ENCODE measurements around the gene ZNF668. TPM values are rescaled to one million over a fixed set of nuclear protein-coding genes. Genes with fewer than 3 reads are reported as not detected.

Gene ZNF668
- total RNA-seq: 5.4 TPM

DNA sequence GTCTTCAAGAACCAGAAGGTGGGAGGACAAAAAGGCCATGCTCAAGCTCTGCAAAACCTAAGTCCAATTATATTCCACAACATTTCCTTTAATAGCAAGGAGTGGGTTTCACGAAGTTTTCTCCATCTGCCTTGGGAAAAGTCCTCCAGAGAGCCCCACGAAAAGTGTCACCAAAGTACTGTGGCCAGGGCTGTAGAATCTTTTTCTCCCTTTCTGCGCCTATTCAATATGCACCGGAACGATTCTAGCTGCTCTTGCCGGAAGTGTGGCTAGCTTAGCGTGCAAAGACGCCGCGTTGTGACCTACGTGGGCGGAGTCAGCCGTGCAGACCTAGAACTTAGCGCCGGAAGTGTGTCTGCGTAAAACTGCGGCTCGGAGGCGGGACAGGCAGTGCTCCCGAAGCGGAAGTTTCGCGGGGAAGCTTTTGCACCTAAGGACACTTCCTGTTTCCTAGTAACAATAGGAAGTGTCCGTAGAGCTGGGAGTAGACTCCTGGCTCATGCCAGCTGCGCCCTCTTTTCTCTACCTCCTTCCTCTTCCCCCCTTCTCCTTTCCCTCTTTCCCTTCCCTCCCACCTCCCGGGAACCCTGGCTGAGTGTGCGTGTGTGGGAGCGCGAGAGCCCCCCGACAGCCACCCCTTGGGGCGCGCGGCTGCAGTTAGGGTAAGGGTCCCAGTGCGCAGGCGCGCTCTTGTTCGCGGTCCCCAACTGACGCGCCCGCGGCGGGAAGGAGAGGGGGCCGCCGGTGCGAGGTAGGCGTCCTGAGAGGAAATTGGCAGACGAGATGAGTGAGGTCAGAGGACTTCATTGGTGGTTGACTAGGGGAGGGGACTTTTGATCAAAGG lies at the start of gene ZNF668, which contains the start of gene ZNF646:
ZNF668 (minus strand) TSS at position 271 of the 844 bp plus-strand sequence. CDS start 9,781 bp downstream, outside the sequence.
ZNF646 (plus strand) TSS at position 453 of the 844 bp plus-strand sequence. CDS start 1,903 bp downstream, outside the sequence.
- H3K36me3 ChIP-seq: peaks cover 0 to 29% of the 10 kb centered on the region in 2 donors
- H3K4me1 ChIP-seq: peaks cover 31% of the 10 kb centered on the region
- peak within 1 kb of the TSS; percentile 94 for H3K27ac ChIP-seq
- peak in 1 of 2 donors; percentile 97 for DNase-seq (ENCODE audit: extremely low spot score in 2 of 2)
- H3K27me3 ChIP-seq: no peaks in the 10 kb centered on the region
- H3K4me3 ChIP-seq: peak within 1 kb of the TSS; percentile 65 to 97
- intact Hi-C loops (cut with DNase I): loop anchor here (10.0 kb wide), 1 partner anchor 89 kb away; the partner anchor contains the start of gene HSD3B7
- TF ChIP-seq POLR2A (IDR thresholded peaks at IDR 0.05) (peak in 1 of 2 donors; percentile 56), POLR2AphosphoS5 (IDR thresholded peaks at IDR 0.05; ENCODE audit: insufficient read depth in 1 of 2, low read depth in 1 of 2) (peak; percentile 86 to 98)
- TF ChIP-seq, protein P1, sequence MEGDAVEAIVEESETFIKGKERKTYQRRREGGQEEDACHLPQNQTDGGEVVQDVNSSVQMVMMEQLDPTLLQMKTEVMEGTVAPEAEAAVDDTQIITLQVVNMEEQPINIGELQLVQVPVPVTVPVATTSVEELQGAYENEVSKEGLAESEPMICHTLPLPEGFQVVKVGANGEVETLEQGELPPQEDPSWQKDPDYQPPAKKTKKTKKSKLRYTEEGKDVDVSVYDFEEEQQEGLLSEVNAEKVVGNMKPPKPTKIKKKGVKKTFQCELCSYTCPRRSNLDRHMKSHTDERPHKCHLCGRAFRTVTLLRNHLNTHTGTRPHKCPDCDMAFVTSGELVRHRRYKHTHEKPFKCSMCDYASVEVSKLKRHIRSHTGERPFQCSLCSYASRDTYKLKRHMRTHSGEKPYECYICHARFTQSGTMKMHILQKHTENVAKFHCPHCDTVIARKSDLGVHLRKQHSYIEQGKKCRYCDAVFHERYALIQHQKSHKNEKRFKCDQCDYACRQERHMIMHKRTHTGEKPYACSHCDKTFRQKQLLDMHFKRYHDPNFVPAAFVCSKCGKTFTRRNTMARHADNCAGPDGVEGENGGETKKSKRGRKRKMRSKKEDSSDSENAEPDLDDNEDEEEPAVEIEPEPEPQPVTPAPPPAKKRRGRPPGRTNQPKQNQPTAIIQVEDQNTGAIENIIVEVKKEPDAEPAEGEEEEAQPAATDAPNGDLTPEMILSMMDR (IDR thresholded peaks at IDR 0.05): no peak
- no peaks in the 10 kb centered on the region for H3K9me3 ChIP-seq

DNA sequence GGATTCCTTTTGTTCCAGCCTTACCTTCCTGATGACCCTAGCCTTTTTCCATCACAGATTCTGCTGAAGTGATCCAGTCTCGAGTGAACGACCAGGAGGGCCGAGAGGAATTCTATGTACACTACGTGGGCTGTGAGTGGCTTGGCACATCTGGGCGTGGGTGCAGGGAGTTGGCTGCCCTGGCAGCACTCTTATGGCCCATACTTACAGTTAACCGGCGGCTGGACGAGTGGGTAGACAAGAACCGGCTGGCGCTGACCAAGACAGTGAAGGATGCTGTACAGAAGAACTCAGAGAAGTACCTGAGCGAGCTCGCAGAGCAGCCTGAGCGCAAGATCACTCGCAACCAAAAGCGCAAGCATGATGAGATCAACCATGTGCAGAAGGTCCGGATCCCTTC lies 46.1 kb upstream of the ZNF668 start:
- Histone ChIP-seq H3K36me3 (peaks cover 0 to 30% of the 10 kb centered on the region in 2 donors), H3K27ac (no peak overlapping the region)

DNA sequence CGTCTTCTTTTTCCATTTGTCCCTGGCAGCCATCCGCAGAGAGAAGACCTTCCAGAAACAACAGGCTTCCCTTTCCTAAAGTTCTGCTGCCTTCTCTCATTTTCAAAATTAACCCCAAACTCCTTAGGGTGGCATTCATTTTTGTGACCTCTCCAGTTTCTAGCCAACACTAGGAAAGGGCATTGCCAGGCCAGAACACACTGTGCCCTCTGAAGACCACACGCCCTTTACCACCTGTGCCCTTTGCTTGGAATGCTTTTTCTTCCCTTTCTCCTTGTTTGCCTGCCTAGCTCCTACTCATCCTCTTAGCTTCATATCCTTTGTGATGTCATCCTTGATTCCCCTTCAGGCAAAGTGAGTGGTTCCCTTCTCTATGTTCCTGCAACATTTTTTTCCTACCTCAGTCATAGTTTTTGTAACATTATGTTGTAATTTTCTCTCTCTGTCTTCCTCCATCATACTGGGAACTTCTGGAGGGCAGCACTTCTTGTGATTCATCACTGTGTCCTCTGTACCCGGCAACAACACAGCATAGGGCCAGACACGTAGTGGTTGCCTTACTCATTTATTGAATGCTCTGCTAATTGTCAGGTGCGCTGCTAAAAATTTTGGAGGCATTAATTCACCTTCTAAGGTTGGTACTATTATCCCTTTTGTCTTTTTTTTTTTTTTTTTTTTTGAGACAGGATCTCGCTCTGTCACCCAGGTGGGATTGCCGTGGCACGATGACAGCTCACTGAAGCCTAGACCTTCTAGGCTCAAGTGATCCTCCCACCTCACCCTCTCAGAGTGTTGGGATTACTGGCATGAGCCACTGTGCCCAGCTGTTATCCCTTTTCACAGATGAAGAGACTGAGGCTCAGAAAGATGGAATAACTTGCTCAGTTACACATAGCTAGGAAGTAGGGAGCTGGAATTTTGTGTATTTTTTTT lies 44.4 kb upstream of the ZNF668 start:
- Histone ChIP-seq H3K4me1 (peaks cover 29% of the 10 kb centered on the region), H3K9me3 (no peaks in the 10 kb centered on the region), H3K27me3 (no peaks in the 10 kb centered on the region), H3K36me3 (peaks cover 0 to 30% of the 10 kb centered on the region in 2 donors), H3K27ac (peak overlapping the region; percentile 91), H3K4me3 (peak overlapping the region; percentile 66 to 77)
- DNase-seq (ENCODE audit: extremely low spot score in 2 of 2): peak in 1 of 2 donors; percentile 82
- TF ChIP-seq POLR2A (IDR thresholded peaks at IDR 0.05) (no peak), POLR2AphosphoS5 (IDR thresholded peaks at IDR 0.05; ENCODE audit: insufficient read depth in 1 of 2, low read depth in 1 of 2) (peak in 1 of 2 donors; percentile 32)
- TF ChIP-seq, protein P1 (IDR thresholded peaks at IDR 0.05): no peak
- intact Hi-C loops (cut with DNase I): no loop called here

More for the DNA sequence above, 46.1 kb upstream of the ZNF668 start:
- Histone ChIP-seq H3K27me3 (no peaks in the 10 kb centered on the region), H3K4me3 (no peak overlapping the region), H3K4me1 (peaks cover 29% of the 10 kb centered on the region), H3K9me3 (no peaks in the 10 kb centered on the region)
- no peak for TF ChIP-seq POLR2A (IDR thresholded peaks at IDR 0.05)
- no peak for TF ChIP-seq POLR2AphosphoS5 (IDR thresholded peaks at IDR 0.05; ENCODE audit: insufficient read depth in 1 of 2, low read depth in 1 of 2)
- TF ChIP-seq, protein P1 (IDR thresholded peaks at IDR 0.05): no peak
- intact Hi-C loops (cut with DNase I): no loop called here
- no peak for DNase-seq (ENCODE audit: extremely low spot score in 2 of 2)

- Histone ChIP-seq H3K4me1 (peaks cover 29% of the 10 kb centered on the region), H3K27me3 (no peaks in the 10 kb centered on the region), H3K9me3 (no peaks in the 10 kb centered on the region), H3K27ac (peak within 1 kb of the TSS; percentile 91), H3K4me3 (peak within 1 kb of the TSS; percentile 66 to 77), H3K36me3 (peaks cover 0 to 27% of the 10 kb centered on the region in 2 donors)
- intact Hi-C loops (cut with DNase I): no loop called here
- TF ChIP-seq POLR2AphosphoS5 (IDR thresholded peaks at IDR 0.05; ENCODE audit: insufficient read depth in 1 of 2, low read depth in 1 of 2) (peak in 1 of 2 donors; percentile 87), POLR2A (IDR thresholded peaks at IDR 0.05) (peak in 1 of 2 donors; percentile 86)
- TF ChIP-seq, protein P1 (IDR thresholded peaks at IDR 0.05): peak in 1 of 3 experiments; percentile 8
- peak in 1 of 2 donors; percentile 99 for DNase-seq (ENCODE audit: extremely low spot score in 2 of 2)
Observed at GRCh38 chr16:31117384-31118222, 43.6 kb upstream of the ZNF668 start, which contains the start of gene KAT8. TSS of gene KAT8 (plus strand) at chr16:31117664. CDS start at chr16:31117682, 18 bp downstream.
